GM23338 (cell line): Measurements from ENCODE around the gene IRF3. TPM values are rescaled to one million over a fixed set of nuclear protein-coding genes. Genes with fewer than 3 reads are reported as not detected.

Experiments
- ATAC-seq: fragments of 200-7000 bp; cut with Tn5 transposase; 3 replicates; pipeline ENCODE4 v1.9.1; 2020
- DNase-seq: peaks from one replicate; pipeline ENCODE4 v3.0.0-alpha.2; 2015; ENCODE audit warnings: low spot score
- H2AFZ ChIP-seq: fragments of 200-600 bp; sonication (generic); 2 replicates; pipeline ENCODE4 v1.8.0; 2016; ENCODE audit warnings: antibody characterized with exemption, mild to moderate bottlenecking, moderate library complexity
- H3F3A ChIP-seq: fragments of 200-600 bp; sonication (generic); replicated peaks from 2 replicates; pipeline ENCODE4 v1.8.0; 2017; ENCODE audit warnings: antibody characterized with exemption, mixed run types, low read depth
- H3K27ac ChIP-seq: fragments of 200-600 bp; sonication (generic); 2 replicates; pipeline ENCODE4 v1.6.1; 2016; ENCODE audit warnings: low read depth
- H3K27me3 ChIP-seq: fragments of 200-600 bp; sonication (generic); 2 replicates; pipeline ENCODE4 v1.8.0; 2016; ENCODE audit warnings: mild to moderate bottlenecking, mixed run types, moderate library complexity; ENCODE audit not compliant: insufficient read depth
- H3K36me3 ChIP-seq: fragments of 200-600 bp; sonication (generic); 2 replicates; pipeline ENCODE4 v1.8.0; 2016; ENCODE audit warnings: mild to moderate bottlenecking; ENCODE audit not compliant: insufficient read depth
- H3K4me1 ChIP-seq: fragments of 200-600 bp; sonication (generic); 2 replicates; pipeline ENCODE4 v1.8.0; 2016; ENCODE audit warnings: mild to moderate bottlenecking, moderate library complexity; ENCODE audit not compliant: insufficient read depth
- H3K4me2 ChIP-seq: fragments of 200-600 bp; sonication (generic); 2 replicates; pipeline ENCODE4 v1.7.1; 2017; ENCODE audit warnings: mixed run types
- H3K4me3 ChIP-seq: fragments of 200-600 bp; sonication (generic); 2 replicates; pipeline ENCODE4 v1.6.1; 2016; ENCODE audit warnings: mixed run types
- H3K79me2 ChIP-seq: fragments of 200-600 bp; sonication (generic); replicated peaks from 2 replicates; pipeline ENCODE4 v1.8.0; 2017; ENCODE audit warnings: mild to moderate bottlenecking; ENCODE audit not compliant: insufficient read depth
- H3K9me2 ChIP-seq: fragments of 200-600 bp; sonication (generic); 2 replicates; pipeline ENCODE4 v1.8.0; 2017; ENCODE audit not compliant: insufficient read depth
- H4K20me1 ChIP-seq: fragments of 200-600 bp; sonication (generic); replicated peaks from 2 replicates; pipeline ENCODE4 v1.8.0; 2017; ENCODE audit warnings: mild to moderate bottlenecking; ENCODE audit not compliant: insufficient read depth
- H3K27ac Mint-ChIP-seq: 2 replicates; pipeline ENCODE4 v1.8.0; 2020; ENCODE audit warnings: inconsistent platforms, mild to moderate bottlenecking, moderate library complexity, mixed read lengths
- H3K27me3 Mint-ChIP-seq: 3 replicates; pipeline ENCODE4 v1.8.0; 2022; ENCODE audit warnings: low read depth, mild to moderate bottlenecking, moderate library complexity, mixed read lengths, inconsistent platforms; ENCODE audit not compliant: insufficient read depth, poor library complexity
- H3K36me3 Mint-ChIP-seq: 3 replicates; pipeline ENCODE4 v1.8.0; 2021; ENCODE audit warnings: low read depth, mild to moderate bottlenecking, inconsistent platforms, moderate library complexity, mixed read lengths
- H3K4me1 Mint-ChIP-seq: 3 replicates; pipeline ENCODE4 v1.8.0; 2020; ENCODE audit warnings: mild to moderate bottlenecking, inconsistent platforms, mixed read lengths
- H3K4me3 Mint-ChIP-seq: 3 replicates; pipeline ENCODE4 v1.8.0; 2021; ENCODE audit warnings: moderate library complexity, mild to moderate bottlenecking, inconsistent platforms, mixed read lengths
- H3K9me3 Mint-ChIP-seq: 3 replicates; pipeline ENCODE4 v1.8.0; 2020; ENCODE audit warnings: moderate library complexity, mild to moderate bottlenecking, inconsistent platforms, mixed read lengths
- CREB1 ChIP-seq: fragments of 250-450 bp; sonication (Bioruptor Pico); IDR thresholded peaks from 2 replicates; pipeline ENCODE4 v1.5.0; 2020; ENCODE audit warnings: low read depth, mild to moderate bottlenecking, moderate library complexity
- EZH2 ChIP-seq: fragments of 200-600 bp; sonication (generic); IDR thresholded peaks from one replicate; pipeline ENCODE4 v1.8.0; 2017; ENCODE audit warnings: antibody characterized with exemption, mild to moderate bottlenecking, low read depth; ENCODE audit not compliant: unreplicated experiment
- NANOG ChIP-seq: IDR thresholded peaks from 2 replicates; pipeline ENCODE4 v1.6.1; 2016; ENCODE audit warnings: antibody characterized with exemption, borderline replicate concordance
- POLR2AphosphoS5 ChIP-seq: IDR thresholded peaks from 2 replicates; pipeline ENCODE4 v1.6.1; 2016; ENCODE audit warnings: antibody characterized with exemption, low read depth
- STAT1 ChIP-seq: IDR thresholded peaks from one replicate; pipeline ENCODE4 v1.6.1; 2016; ENCODE audit warnings: antibody characterized with exemption; ENCODE audit not compliant: unreplicated experiment
- ZNF114 ChIP-seq: fragments of 250-450 bp; sonication (Bioruptor Pico); IDR thresholded peaks from 2 replicates; pipeline ENCODE4 v1.5.0; 2020; ENCODE audit warnings: mild to moderate bottlenecking, moderate library complexity
- polyA plus RNA-seq: library from polyadenylated mRNA; unstranded; fragments of >200 nt; fragmentation: Nextera tagmentation; extraction: Ambion mirVana; gene quantifications from 2 replicates; pipeline ENCODE4 v1.2.1, GENCODE V29; 2016
- total RNA-seq: library from RNA; depleted of rRNA; stranded (reverse); fragments of >200 nt; shearing (Covaris generic); gene quantifications from 2 replicates; pipeline ENCODE4 v1.2.3, GENCODE V29; 2014
- TF ChIP-seq, protein P1 (sequence below), 2 experiments: fragments of 200-600 bp in 1 of 2; sonication (generic) in 1 of 2; conservative IDR thresholded peaks; 2 replicates each; pipeline versions ENCODE4 v1.5.1 to v1.6.1; 2016 to 2017; ENCODE audit warnings: antibody characterized with exemption in 2 of 2, low read depth in 2 of 2, mild to moderate bottlenecking in 2 of 2, moderate library complexity in 1 of 2
- TF ChIP-seq, protein P2 (sequence below): IDR thresholded peaks from 2 replicates; pipeline ENCODE4 v1.6.1; 2016; ENCODE audit warnings: antibody characterized with exemption

IRF3 gene
- total and polyA plus RNA-seq, 2 experiments from 2014 or later, result 57.4 to 164 TPM

DNA sequence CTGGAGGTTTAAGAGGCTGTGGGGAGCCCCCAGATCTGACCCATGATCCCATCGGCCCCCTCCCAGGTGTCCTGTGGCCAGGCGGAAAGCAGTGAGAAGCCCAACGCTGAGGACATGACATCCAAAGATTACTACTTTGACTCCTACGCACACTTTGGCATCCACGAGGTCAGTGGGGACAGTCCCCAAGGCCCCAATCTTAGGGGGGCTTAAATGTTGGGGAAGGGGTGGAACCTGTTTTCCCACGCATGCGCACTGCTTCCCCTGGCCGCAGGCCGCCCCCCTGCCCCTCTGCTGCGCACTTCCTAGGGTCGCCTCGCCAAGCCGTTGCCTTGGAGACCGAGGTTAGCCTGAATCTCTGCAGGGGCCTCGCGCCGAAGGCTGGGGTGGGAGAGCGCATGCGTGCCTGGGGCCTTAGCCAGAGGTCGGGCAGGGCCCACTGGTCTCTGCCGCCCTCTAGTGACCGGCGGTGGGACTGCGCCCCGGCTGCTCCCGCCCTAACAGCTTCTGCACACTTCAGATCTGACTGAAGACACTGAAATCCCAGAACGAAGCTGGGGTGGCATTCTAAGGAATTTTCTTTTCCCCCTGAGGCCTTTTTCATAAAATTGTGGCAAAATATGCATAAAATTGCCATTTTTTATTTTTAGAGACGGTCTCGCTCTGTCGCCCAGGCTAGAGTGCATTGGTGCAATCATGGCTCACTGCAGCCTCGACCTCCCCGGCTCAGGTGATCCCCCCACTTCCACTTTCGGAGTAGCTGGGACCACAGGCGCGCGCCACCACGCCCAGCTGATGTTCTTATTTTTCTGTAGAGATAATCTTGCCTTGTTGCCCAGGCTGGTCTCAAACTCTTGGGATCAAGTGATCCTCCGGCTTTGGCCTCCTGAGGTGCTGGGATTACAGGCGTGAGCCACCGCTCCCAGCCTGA, 15.0 kb upstream of the IRF3 start:
- peak; percentile 98 for DNase-seq
- H3F3A ChIP-seq, result peaks cover 47% of the 10 kb centered on the region
- H3K27ac Mint-ChIP-seq, result peak overlapping the region; percentile 80
- H2AFZ ChIP-seq, result no peak overlapping the region
- no peaks in the 10 kb centered on the region for H3K27me3 ChIP-seq
- peak overlapping the region; percentile 84 for H3K4me2 ChIP-seq
- TF ChIP-seq ZNF114 (CRISPR knock-in tag) (no peak), CREB1 (CRISPR knock-in tag) (peak; percentile 33; the same call in 1 of the 2 replicates)
- TF ChIP-seq, protein P1, sequence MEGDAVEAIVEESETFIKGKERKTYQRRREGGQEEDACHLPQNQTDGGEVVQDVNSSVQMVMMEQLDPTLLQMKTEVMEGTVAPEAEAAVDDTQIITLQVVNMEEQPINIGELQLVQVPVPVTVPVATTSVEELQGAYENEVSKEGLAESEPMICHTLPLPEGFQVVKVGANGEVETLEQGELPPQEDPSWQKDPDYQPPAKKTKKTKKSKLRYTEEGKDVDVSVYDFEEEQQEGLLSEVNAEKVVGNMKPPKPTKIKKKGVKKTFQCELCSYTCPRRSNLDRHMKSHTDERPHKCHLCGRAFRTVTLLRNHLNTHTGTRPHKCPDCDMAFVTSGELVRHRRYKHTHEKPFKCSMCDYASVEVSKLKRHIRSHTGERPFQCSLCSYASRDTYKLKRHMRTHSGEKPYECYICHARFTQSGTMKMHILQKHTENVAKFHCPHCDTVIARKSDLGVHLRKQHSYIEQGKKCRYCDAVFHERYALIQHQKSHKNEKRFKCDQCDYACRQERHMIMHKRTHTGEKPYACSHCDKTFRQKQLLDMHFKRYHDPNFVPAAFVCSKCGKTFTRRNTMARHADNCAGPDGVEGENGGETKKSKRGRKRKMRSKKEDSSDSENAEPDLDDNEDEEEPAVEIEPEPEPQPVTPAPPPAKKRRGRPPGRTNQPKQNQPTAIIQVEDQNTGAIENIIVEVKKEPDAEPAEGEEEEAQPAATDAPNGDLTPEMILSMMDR (conservative IDR thresholded peaks at IDR 0.05; ENCODE audit: low read depth in 2 of 2), result peak; percentile 92 to 97
- H3K4me3 ChIP-seq, result peak overlapping the region; percentile 95
- H3K36me3 Mint-ChIP-seq, result peaks cover 48% of the 10 kb centered on the region
- peaks cover 32% of the 10 kb centered on the region for H3K4me1 Mint-ChIP-seq
- H3K27ac ChIP-seq, result peak overlapping the region; percentile 84
- H4K20me1 ChIP-seq, result peaks cover 49% of the 10 kb centered on the region
- H3K27me3 Mint-ChIP-seq, result peaks cover 50% of the 10 kb centered on the region
- H3K9me3 Mint-ChIP-seq, result no peaks in the 10 kb centered on the region; the same call in 2 of the 3 replicates
- H3K79me2 ChIP-seq, result peaks cover 67% of the 10 kb centered on the region
- peak overlapping the region; percentile 91 for H3K4me3 Mint-ChIP-seq
- ATAC-seq, result peak; percentile 6
- no peaks in the 10 kb centered on the region for H3K9me2 ChIP-seq
- H3K36me3 ChIP-seq, result peaks cover 44% of the 10 kb centered on the region
- peaks cover 26% of the 10 kb centered on the region for H3K4me1 ChIP-seq

DNA sequence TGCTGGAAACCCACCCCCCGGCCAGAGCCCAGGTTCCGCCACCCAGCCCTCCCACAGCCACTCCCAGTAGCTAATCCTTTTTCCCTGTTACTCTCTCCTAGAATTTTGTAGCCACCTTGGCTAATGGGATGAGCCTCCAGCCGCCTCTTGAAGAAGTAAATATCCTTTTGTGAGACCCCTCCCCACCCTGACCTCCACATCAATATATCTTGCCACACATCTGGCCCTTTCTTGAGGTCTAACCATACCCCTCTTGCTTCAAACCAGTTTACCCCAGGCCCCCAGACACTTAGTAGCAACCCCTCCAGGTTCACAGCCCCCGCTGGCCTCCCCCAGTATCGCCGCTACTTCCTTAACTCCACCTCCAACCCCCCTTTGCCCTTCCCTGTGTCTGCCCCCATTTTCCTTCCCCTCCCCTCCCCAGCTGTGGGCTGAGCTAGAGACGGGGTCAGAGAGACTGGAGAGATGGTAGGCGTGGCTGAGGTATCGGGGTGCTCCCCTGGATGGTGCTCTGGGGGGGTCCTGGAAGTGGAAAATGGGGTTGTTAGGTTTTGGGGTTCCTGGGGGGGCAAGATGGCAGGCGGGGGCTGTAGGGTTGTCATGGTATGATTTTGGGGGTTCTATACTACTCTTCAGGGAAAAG, 14.2 kb upstream of the IRF3 start:
- H3K36me3 Mint-ChIP-seq, result peaks cover 40% of the 10 kb centered on the region
- no peaks in the 10 kb centered on the region for H3K27me3 ChIP-seq
- peaks cover 59% of the 10 kb centered on the region for H3K79me2 ChIP-seq
- H3K9me2 ChIP-seq, result no peaks in the 10 kb centered on the region
- H3K9me3 Mint-ChIP-seq, result no peaks in the 10 kb centered on the region; the same call in 2 of the 3 replicates
- H3K27me3 Mint-ChIP-seq, result peaks cover 43% of the 10 kb centered on the region
- no peak for ATAC-seq
- H3F3A ChIP-seq, result peaks cover 41% of the 10 kb centered on the region
- H3K27ac Mint-ChIP-seq, result peak overlapping the region; percentile 80
- H3K4me3 Mint-ChIP-seq, result peak overlapping the region; percentile 91
- H3K4me3 ChIP-seq, result peak overlapping the region; percentile 95
- H3K36me3 ChIP-seq, result peaks cover 36% of the 10 kb centered on the region
- peak overlapping the region; percentile 84 for H3K4me2 ChIP-seq
- peaks cover 22% of the 10 kb centered on the region for H3K4me1 ChIP-seq
- H3K27ac ChIP-seq, result peak overlapping the region; percentile 84
- peak; percentile 47 for DNase-seq
- no peak overlapping the region for H2AFZ ChIP-seq
- peaks cover 25% of the 10 kb centered on the region for H3K4me1 Mint-ChIP-seq
- H4K20me1 ChIP-seq, result peaks cover 43% of the 10 kb centered on the region
- TF ChIP-seq STAT1 (no peak), NANOG (no peak), POLR2AphosphoS5 (no peak), EZH2 (no peak), CREB1 (CRISPR knock-in tag) (no peak)
- TF ChIP-seq, protein P2, sequence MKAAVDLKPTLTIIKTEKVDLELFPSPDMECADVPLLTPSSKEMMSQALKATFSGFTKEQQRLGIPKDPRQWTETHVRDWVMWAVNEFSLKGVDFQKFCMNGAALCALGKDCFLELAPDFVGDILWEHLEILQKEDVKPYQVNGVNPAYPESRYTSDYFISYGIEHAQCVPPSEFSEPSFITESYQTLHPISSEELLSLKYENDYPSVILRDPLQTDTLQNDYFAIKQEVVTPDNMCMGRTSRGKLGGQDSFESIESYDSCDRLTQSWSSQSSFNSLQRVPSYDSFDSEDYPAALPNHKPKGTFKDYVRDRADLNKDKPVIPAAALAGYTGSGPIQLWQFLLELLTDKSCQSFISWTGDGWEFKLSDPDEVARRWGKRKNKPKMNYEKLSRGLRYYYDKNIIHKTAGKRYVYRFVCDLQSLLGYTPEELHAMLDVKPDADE, result no peak
- TF ChIP-seq, protein P1 (conservative IDR thresholded peaks at IDR 0.05; ENCODE audit: low read depth in 2 of 2), result no peak
